ENCODE data around the gene ARHGAP32. TPM values are rescaled to one million over a fixed set of nuclear protein-coding genes. Genes with fewer than 3 reads are reported as not detected.
A peak's percentile ranks its signal among the peaks of the same experiment; 100 is the strongest.

ARHGAP32 gene
- total RNA-seq, 1 experiment from 2014 or later: 54.0 TPM

GRCh38 chr11:129222158-129222557 is 30.0 kb upstream of the ARHGAP32 start:
- ChIA-PET CTCF (no interaction called here), POLR2A (no interaction called here)
- TF ChIP-seq CTCF (IDR thresholded peaks at IDR 0.05; ENCODE audit: insufficient read depth in 1 of 2, low read depth in 1 of 2, low read length in 1 of 2, severe bottlenecking in 1 of 2, unreplicated experiment in 1 of 2): no peak
- BruUV-seq (replicated peaks): no TSS peak
- no peak overlapping the region for H3K27ac Mint-ChIP-seq (ENCODE audit: unreplicated experiment)
- Histone ChIP-seq H3K4me3 (ENCODE audit: low read depth, low read length) (no peak overlapping the region), H3K36me3 (ENCODE audit: control insufficient read depth, insufficient read depth, low read length) (no peaks in the 10 kb centered on the region), H3K9me3 (peaks cover 16% of the 10 kb centered on the region), H3K27me3 (replicated peaks; ENCODE audit: control insufficient read depth, insufficient read depth, low read length) (no peaks in the 10 kb centered on the region), H3K4me1 (peaks cover 5% of the 10 kb centered on the region)
- H3K36me3 Mint-ChIP-seq (ENCODE audit: insufficient read depth, unreplicated experiment): peaks cover 15% of the 10 kb centered on the region
- no peaks in the 10 kb centered on the region for H3K27me3 Mint-ChIP-seq (ENCODE audit: insufficient read depth, unreplicated experiment)
- no peak for DNase-seq
- peaks cover 29% of the 10 kb centered on the region for H3K4me1 Mint-ChIP-seq (ENCODE audit: low read depth, unreplicated experiment)
- intact Hi-C loops (cut with micrococcal nuclease; ENCODE audit: unreplicated experiment): no loop called here
- H3K4me3 Mint-ChIP-seq (ENCODE audit: unreplicated experiment): no peak overlapping the region
- H3K9me3 Mint-ChIP-seq (ENCODE audit: unreplicated experiment): peaks cover 20% of the 10 kb centered on the region

- Histone ChIP-seq H3K27me3 (replicated peaks; ENCODE audit: control insufficient read depth, insufficient read depth, low read length) (no peaks in the 10 kb centered on the region), H3K36me3 (ENCODE audit: control insufficient read depth, insufficient read depth, low read length) (no peaks in the 10 kb centered on the region), H3K4me3 (ENCODE audit: low read depth, low read length) (no peak overlapping the region), H3K9me3 (no peaks in the 10 kb centered on the region), H3K4me1 (peaks cover 13% of the 10 kb centered on the region)
- Mint-ChIP-seq H3K4me1 (ENCODE audit: low read depth, unreplicated experiment) (peaks cover 29% of the 10 kb centered on the region), H3K36me3 (ENCODE audit: insufficient read depth, unreplicated experiment) (no peaks in the 10 kb centered on the region), H3K4me3 (ENCODE audit: unreplicated experiment) (peak overlapping the region; percentile 15), H3K27ac (ENCODE audit: unreplicated experiment) (peak overlapping the region; percentile 43), H3K27me3 (ENCODE audit: insufficient read depth, unreplicated experiment) (no peaks in the 10 kb centered on the region), H3K9me3 (ENCODE audit: unreplicated experiment) (no peaks in the 10 kb centered on the region)
- peak in 1 of 2 experiments; percentile 55 for DNase-seq
- no peak for TF ChIP-seq CTCF (IDR thresholded peaks at IDR 0.05; ENCODE audit: insufficient read depth in 1 of 2, low read depth in 1 of 2, low read length in 1 of 2, severe bottlenecking in 1 of 2, unreplicated experiment in 1 of 2)
- ChIA-PET CTCF (no interaction called here), POLR2A (no interaction called here)
- BruUV-seq (replicated peaks): no TSS peak
- intact Hi-C loops (cut with micrococcal nuclease; ENCODE audit: unreplicated experiment): loop anchor here (5.0 kb wide), 1 partner anchor 98 kb away; no protein-coding TSS in a partner anchor
These were observed 23.6 kb upstream of the ARHGAP32 start for GRCh38 chr11:129215506-129216245.

GRCh38 chr11:129214710-129215295 is 22.7 kb upstream of the ARHGAP32 start:
- H3K27me3 ChIP-seq (replicated peaks; ENCODE audit: control insufficient read depth, insufficient read depth, low read length): no peaks in the 10 kb centered on the region
- DNase-seq: no peak
- no peaks in the 10 kb centered on the region for H3K36me3 Mint-ChIP-seq (ENCODE audit: insufficient read depth, unreplicated experiment)
- no peaks in the 10 kb centered on the region for H3K9me3 ChIP-seq
- H3K4me3 Mint-ChIP-seq (ENCODE audit: unreplicated experiment): no peak overlapping the region
- intact Hi-C loops (cut with micrococcal nuclease; ENCODE audit: unreplicated experiment): loop anchor here (5.0 kb wide), 2 partner anchors 73 to 98 kb away; no protein-coding TSS in a partner anchor
- no peak for TF ChIP-seq CTCF (IDR thresholded peaks at IDR 0.05; ENCODE audit: insufficient read depth in 1 of 2, low read depth in 1 of 2, low read length in 1 of 2, severe bottlenecking in 1 of 2, unreplicated experiment in 1 of 2)
- peaks cover 21% of the 10 kb centered on the region for H3K4me1 ChIP-seq
- no peaks in the 10 kb centered on the region for H3K27me3 Mint-ChIP-seq (ENCODE audit: insufficient read depth, unreplicated experiment)
- no TSS peak for BruUV-seq (replicated peaks)
- CTCF ChIA-PET: no interaction called here
- H3K4me3 ChIP-seq (ENCODE audit: low read depth, low read length): no peak overlapping the region
- H3K4me1 Mint-ChIP-seq (ENCODE audit: low read depth, unreplicated experiment): peaks cover 36% of the 10 kb centered on the region
- no peaks in the 10 kb centered on the region for H3K36me3 ChIP-seq (ENCODE audit: control insufficient read depth, insufficient read depth, low read length)
- H3K27ac Mint-ChIP-seq (ENCODE audit: unreplicated experiment): no peak overlapping the region
- POLR2A ChIA-PET: no interaction called here
- no peaks in the 10 kb centered on the region for H3K9me3 Mint-ChIP-seq (ENCODE audit: unreplicated experiment)
